Measurements from ENCODE around the gene MGAT4C. TPM values are rescaled to one million over a fixed set of nuclear protein-coding genes. Genes with fewer than 3 reads are reported as not detected.

The MGAT4C gene
- total RNA-seq, 2 donors from 2014 or later, result under 0.01 to 3.1 TPM

GRCh38 chr12:86172913-86173443 lies 83.2 kb downstream of the MGAT4C start:
- WGBS, 2 donors, result 42 to 48% methylated on average over 2 of the region's 2 CpGs
- no peaks in the 10 kb centered on the region for H3K4me1 ChIP-seq
- H3K36me3 ChIP-seq (replicated peaks in 1 of 2; ENCODE audit: insufficient read depth in 1 of 2, low read depth in 2 of 2), result no peaks in the 10 kb centered on the region
- ATAC-seq (no peak), DNase-seq (no peak)
- TF ChIP-seq CTCF (IDR thresholded peaks at IDR 0.05) (no peak), POLR2A (IDR thresholded peaks at IDR 0.05) (no peak)
- H3K4me3 ChIP-seq, result no peak overlapping the region
- no peaks in the 10 kb centered on the region for H3K9me3 ChIP-seq
- H3K27ac ChIP-seq, result no peak overlapping the region
- no peaks in the 10 kb centered on the region for H3K27me3 ChIP-seq
- intact Hi-C loops (cut with DNase I), result no loop called here

GRCh38 chr12:86170051-86170450 lies 86.1 kb downstream of the MGAT4C start:
- no peaks in the 10 kb centered on the region for H3K36me3 ChIP-seq (replicated peaks in 1 of 2; ENCODE audit: insufficient read depth in 1 of 2, low read depth in 2 of 2)
- no peak overlapping the region for H3K27ac ChIP-seq
- ATAC-seq, result no peak
- H3K27me3 ChIP-seq, result no peaks in the 10 kb centered on the region
- no peak for TF ChIP-seq CTCF (IDR thresholded peaks at IDR 0.05)
- no peak for TF ChIP-seq POLR2A (IDR thresholded peaks at IDR 0.05)
- 52 to 55% methylated on average over 1 of the region's 1 CpG for WGBS, 2 donors
- intact Hi-C loops (cut with DNase I), result no loop called here
- no peak overlapping the region for H3K4me3 ChIP-seq
- no peaks in the 10 kb centered on the region for H3K9me3 ChIP-seq
- DNase-seq, result no peak
- no peaks in the 10 kb centered on the region for H3K4me1 ChIP-seq

DNA sequence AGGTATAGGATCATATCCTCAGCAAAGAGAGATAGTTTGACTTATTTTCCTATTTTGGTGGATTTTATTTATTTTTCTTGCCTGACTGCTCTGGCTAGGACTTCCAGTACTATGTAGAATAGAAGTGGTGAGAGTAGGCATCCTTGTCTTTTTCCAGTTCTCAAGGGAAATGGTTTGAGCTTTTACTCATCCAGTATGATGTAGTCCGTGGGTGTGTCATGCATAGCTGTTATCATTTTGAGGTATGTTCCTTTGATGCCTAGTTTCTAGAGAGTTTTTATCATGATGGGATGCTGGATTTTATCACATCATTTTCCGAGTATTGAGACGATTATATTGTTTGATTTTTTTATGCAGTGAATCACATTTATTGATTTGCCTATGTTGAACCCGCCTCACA lies 97.2 kb downstream of the MGAT4C start:
- TF ChIP-seq POLR2A (IDR thresholded peaks at IDR 0.05) (no peak), CTCF (IDR thresholded peaks at IDR 0.05) (no peak)
- no peaks in the 10 kb centered on the region for H3K4me1 ChIP-seq
- intact Hi-C loops (cut with DNase I), result no loop called here
- WGBS, 2 donors, result 60 to 82% methylated on average over 4 of the region's 4 CpGs
- no peak overlapping the region for H3K27ac ChIP-seq
- ATAC-seq (no peak), DNase-seq (no peak)
- no peaks in the 10 kb centered on the region for H3K27me3 ChIP-seq
- no peaks in the 10 kb centered on the region for H3K9me3 ChIP-seq
- H3K36me3 ChIP-seq (replicated peaks in 1 of 2; ENCODE audit: insufficient read depth in 1 of 2, low read depth in 2 of 2), result no peaks in the 10 kb centered on the region
- no peak overlapping the region for H3K4me3 ChIP-seq

DNA sequence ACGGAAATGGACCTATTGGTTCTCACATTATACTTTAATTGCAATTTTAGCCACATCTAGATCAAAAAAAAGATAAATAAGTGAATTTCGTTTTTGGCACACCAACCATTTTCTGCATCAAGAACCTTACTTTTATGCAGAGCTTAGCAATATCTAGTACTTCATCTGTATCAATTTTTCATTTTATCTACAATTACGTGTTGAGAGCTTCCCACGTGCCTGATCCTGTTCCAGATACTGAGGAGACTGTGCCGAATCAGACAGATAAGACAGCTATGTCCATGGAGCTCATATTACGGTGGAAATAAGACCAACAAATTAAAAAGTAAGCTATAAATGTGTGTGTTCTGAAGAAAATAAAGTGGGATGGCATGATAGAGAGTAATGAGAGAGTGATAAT lies 101.6 kb downstream of the MGAT4C start:
- ATAC-seq (no peak), DNase-seq (no peak)
- intact Hi-C loops (cut with DNase I), result no loop called here
- Histone ChIP-seq H3K27ac (no peak overlapping the region), H3K9me3 (no peaks in the 10 kb centered on the region), H3K4me1 (no peaks in the 10 kb centered on the region), H3K4me3 (no peak overlapping the region), H3K36me3 (replicated peaks in 1 of 2; ENCODE audit: insufficient read depth in 1 of 2, low read depth in 2 of 2) (no peaks in the 10 kb centered on the region), H3K27me3 (no peaks in the 10 kb centered on the region)
- 54% methylated on average over 6 of the region's 6 CpGs for WGBS, 2 donors
- no peak for TF ChIP-seq CTCF (IDR thresholded peaks at IDR 0.05)
- TF ChIP-seq POLR2A (IDR thresholded peaks at IDR 0.05), result no peak

GRCh38 chr12:86148612-86149011 lies 107.6 kb downstream of the MGAT4C start:
- no peak for ATAC-seq
- no peaks in the 10 kb centered on the region for H3K9me3 ChIP-seq
- no peak overlapping the region for H3K4me3 ChIP-seq
- H3K36me3 ChIP-seq (replicated peaks in 1 of 2; ENCODE audit: insufficient read depth in 1 of 2, low read depth in 2 of 2), result no peaks in the 10 kb centered on the region
- no peak for TF ChIP-seq CTCF (IDR thresholded peaks at IDR 0.05)
- TF ChIP-seq POLR2A (IDR thresholded peaks at IDR 0.05), result no peak
- no peak overlapping the region for H3K27ac ChIP-seq
- H3K4me1 ChIP-seq, result no peaks in the 10 kb centered on the region
- no peaks in the 10 kb centered on the region for H3K27me3 ChIP-seq
- intact Hi-C loops (cut with DNase I), result no loop called here
- DNase-seq, result no peak
